ENCODE results near the gene MAD2L1BP. TPM values are rescaled to one million over a fixed set of nuclear protein-coding genes. Genes with fewer than 3 reads are reported as not detected.

Gene MAD2L1BP
- total RNA-seq, 1 donor from 2014 or later: 22.8 TPM

GRCh38 chr6:43667245-43668150 lies 31.9 kb downstream of the MAD2L1BP start:
- TF ChIP-seq, protein P1, sequence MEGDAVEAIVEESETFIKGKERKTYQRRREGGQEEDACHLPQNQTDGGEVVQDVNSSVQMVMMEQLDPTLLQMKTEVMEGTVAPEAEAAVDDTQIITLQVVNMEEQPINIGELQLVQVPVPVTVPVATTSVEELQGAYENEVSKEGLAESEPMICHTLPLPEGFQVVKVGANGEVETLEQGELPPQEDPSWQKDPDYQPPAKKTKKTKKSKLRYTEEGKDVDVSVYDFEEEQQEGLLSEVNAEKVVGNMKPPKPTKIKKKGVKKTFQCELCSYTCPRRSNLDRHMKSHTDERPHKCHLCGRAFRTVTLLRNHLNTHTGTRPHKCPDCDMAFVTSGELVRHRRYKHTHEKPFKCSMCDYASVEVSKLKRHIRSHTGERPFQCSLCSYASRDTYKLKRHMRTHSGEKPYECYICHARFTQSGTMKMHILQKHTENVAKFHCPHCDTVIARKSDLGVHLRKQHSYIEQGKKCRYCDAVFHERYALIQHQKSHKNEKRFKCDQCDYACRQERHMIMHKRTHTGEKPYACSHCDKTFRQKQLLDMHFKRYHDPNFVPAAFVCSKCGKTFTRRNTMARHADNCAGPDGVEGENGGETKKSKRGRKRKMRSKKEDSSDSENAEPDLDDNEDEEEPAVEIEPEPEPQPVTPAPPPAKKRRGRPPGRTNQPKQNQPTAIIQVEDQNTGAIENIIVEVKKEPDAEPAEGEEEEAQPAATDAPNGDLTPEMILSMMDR (IDR thresholded peaks at IDR 0.05): peak; percentile 98
- H3K9me3 Mint-ChIP-seq (ENCODE audit: low read depth): no peaks in the 10 kb centered on the region
- H3K27ac Mint-ChIP-seq (ENCODE audit: unreplicated experiment): peak overlapping the region; percentile 0
- peaks cover 3% of the 10 kb centered on the region for H3K36me3 Mint-ChIP-seq (ENCODE audit: low read depth)
- no peaks in the 10 kb centered on the region for H3K27me3 Mint-ChIP-seq (ENCODE audit: low read depth)
- DNase-seq (ENCODE audit: low spot score): no peak
- peaks cover 22% of the 10 kb centered on the region for H3K4me1 Mint-ChIP-seq (ENCODE audit: low read depth)
- peak overlapping the region; percentile 35 for H3K4me3 Mint-ChIP-seq (ENCODE audit: unreplicated experiment)

DNA sequence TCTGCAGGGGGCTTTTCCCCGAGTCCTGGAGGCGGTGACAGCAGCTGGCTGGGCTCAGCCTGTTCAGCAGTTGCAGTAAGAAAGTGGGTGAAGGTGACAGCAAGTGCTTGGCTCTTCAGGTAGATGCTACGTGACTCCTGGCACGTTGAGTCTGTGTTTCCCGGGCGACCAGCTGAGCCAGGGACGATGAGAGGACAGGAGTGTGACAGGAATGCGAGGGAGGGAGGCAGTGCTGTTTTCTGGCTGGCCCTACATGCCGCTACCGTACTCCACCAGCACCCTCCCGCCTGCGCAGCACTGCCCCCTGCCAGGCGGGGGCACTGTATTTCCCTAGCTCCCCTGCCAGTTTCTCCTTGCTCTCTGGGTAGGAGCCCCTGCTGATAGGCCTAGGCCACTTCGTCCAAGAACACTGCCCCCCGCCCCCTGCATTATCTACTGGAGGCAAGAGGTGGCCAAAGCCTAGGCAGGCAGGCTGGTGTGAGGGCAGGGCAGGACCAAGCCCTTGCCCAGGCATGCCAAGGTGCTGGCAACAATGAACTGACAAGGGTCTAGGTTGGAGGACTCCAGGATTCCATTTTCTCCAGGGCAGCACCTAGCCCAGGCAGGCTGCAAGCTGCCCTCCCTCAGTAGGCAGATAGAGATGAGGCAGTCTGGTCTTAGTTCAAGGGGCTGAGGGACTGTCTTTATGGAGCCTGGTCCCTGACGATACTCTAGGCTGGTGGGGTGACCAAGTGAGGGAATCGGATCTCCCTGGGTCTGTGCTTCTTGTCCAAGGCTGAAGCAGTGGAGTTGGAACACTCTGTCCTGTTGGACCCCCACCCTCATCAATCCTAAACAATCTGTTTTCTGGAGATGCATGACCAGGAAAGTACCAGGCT lies 32.8 kb downstream of the MAD2L1BP start:
- H3K36me3 Mint-ChIP-seq (ENCODE audit: low read depth): peaks cover 6% of the 10 kb centered on the region
- H3K4me1 Mint-ChIP-seq (ENCODE audit: low read depth): peaks cover 22% of the 10 kb centered on the region
- H3K27me3 Mint-ChIP-seq (ENCODE audit: low read depth): no peaks in the 10 kb centered on the region
- no peaks in the 10 kb centered on the region for H3K9me3 Mint-ChIP-seq (ENCODE audit: low read depth)
- no peak overlapping the region for H3K4me3 Mint-ChIP-seq (ENCODE audit: unreplicated experiment)
- H3K27ac Mint-ChIP-seq (ENCODE audit: unreplicated experiment): peak overlapping the region; percentile 36
- TF ChIP-seq, protein P1 (IDR thresholded peaks at IDR 0.05): peak; percentile 78
- DNase-seq (ENCODE audit: low spot score): no peak

GRCh38 chr6:43669050-43669921 lies 33.6 kb downstream of the MAD2L1BP start:
- peaks cover 22% of the 10 kb centered on the region for H3K4me1 Mint-ChIP-seq (ENCODE audit: low read depth)
- H3K9me3 Mint-ChIP-seq (ENCODE audit: low read depth): no peaks in the 10 kb centered on the region
- TF ChIP-seq, protein P1 (IDR thresholded peaks at IDR 0.05): no peak
- H3K27ac Mint-ChIP-seq (ENCODE audit: unreplicated experiment): no peak overlapping the region
- DNase-seq (ENCODE audit: low spot score): no peak
- H3K27me3 Mint-ChIP-seq (ENCODE audit: low read depth): no peaks in the 10 kb centered on the region
- peaks cover 7% of the 10 kb centered on the region for H3K36me3 Mint-ChIP-seq (ENCODE audit: low read depth)
- no peak overlapping the region for H3K4me3 Mint-ChIP-seq (ENCODE audit: unreplicated experiment)

DNA sequence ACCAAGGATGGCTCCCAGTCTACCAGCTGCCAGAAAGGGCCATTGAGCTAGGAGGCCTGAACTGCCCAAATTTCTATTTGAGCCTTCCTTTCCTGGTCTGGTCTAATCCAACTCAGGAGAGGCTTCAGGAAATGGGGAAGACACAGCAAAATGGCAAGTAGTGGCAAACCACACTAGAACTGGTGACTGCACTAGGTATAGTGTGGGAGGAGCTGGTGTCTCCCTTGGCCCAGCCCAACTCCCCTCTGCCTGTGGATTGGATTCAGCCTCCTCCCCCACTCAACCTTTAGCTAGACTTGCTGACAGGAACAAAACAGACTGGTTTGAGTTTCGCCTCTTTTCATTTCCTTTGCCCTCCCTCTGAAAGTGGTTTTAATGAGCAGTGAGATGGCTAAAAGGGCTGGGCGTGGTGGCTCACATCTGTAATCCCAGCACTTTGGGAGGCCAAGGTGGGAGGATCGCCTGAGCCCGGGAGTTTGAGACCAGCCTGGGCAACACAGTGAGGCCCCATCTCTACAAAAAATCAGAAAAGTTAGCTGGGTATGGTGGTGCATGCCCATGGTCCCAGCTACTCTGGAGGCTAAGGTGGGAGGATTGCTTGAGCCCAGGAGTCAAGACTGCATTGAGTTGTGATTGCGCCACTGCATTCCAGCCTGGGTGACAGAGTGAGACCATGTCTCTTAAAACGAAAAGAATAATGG lies 34.4 kb downstream of the MAD2L1BP start:
- no peak for DNase-seq (ENCODE audit: low spot score)
- H3K9me3 Mint-ChIP-seq (ENCODE audit: low read depth): no peaks in the 10 kb centered on the region
- peaks cover 22% of the 10 kb centered on the region for H3K4me1 Mint-ChIP-seq (ENCODE audit: low read depth)
- TF ChIP-seq, protein P1 (IDR thresholded peaks at IDR 0.05): no peak
- no peak overlapping the region for H3K4me3 Mint-ChIP-seq (ENCODE audit: unreplicated experiment)
- peaks cover 12% of the 10 kb centered on the region for H3K36me3 Mint-ChIP-seq (ENCODE audit: low read depth)
- no peak overlapping the region for H3K27ac Mint-ChIP-seq (ENCODE audit: unreplicated experiment)
- H3K27me3 Mint-ChIP-seq (ENCODE audit: low read depth): no peaks in the 10 kb centered on the region
